Stomach smooth muscle (tissue), 2 donors: ENCODE results near the gene SLC37A1.

Experiments used
- H3K27ac ChIP-seq: one replicate; pipeline ENCODE4 v1.7.0; 2013; ENCODE audit warnings: mild to moderate bottlenecking, low read length, inconsistent platforms
- H3K27me3 ChIP-seq, 2 donors: one replicate each; pipeline ENCODE4 v1.7.0; 2013; ENCODE audit warnings: low read length in 2 of 2; ENCODE audit not compliant: insufficient read depth in 2 of 2, control insufficient read depth in 1 of 2
- H3K36me3 ChIP-seq, 2 donors: one replicate each; pipeline ENCODE4 v1.7.0; 2013; ENCODE audit warnings: low read length in 2 of 2; ENCODE audit not compliant: control insufficient read depth in 2 of 2, insufficient read depth in 2 of 2
- H3K4me1 ChIP-seq: one replicate; pipeline ENCODE4 v1.7.0; 2013; ENCODE audit warnings: low read length; ENCODE audit not compliant: control insufficient read depth, insufficient read depth
- H3K4me3 ChIP-seq, 2 donors: one replicate each; pipeline ENCODE4 v1.7.0; 2013; ENCODE audit warnings: low read length in 2 of 2
- H3K9ac ChIP-seq, 2 donors: one replicate each; pipeline ENCODE4 v1.7.0; 2013; ENCODE audit warnings: low read length in 2 of 2, mild to moderate bottlenecking in 1 of 2
- H3K9me3 ChIP-seq, 2 donors: one replicate each; pipeline ENCODE4 v1.7.0; 2013; ENCODE audit warnings: low read length in 2 of 2; ENCODE audit not compliant: control insufficient read depth in 2 of 2
- donor health status: healthy.
- donor health status: Pancreatic carcinoma.

SLC37A1 gene

GRCh38 chr21:42569732-42570301 lies 56.2 kb downstream of the SLC37A1 start:
- Histone ChIP-seq H3K9me3 (no peaks in the 10 kb centered on the region), H3K4me1 (no peaks in the 10 kb centered on the region), H3K27me3 (no peaks in the 10 kb centered on the region), H3K36me3 (peaks cover under 1 to 23% of the 10 kb centered on the region in 2 donors), H3K27ac (no peak overlapping the region), H3K4me3 (no peak overlapping the region), H3K9ac (no peak overlapping the region)

GRCh38 chr21:42570362-42570761 lies 56.7 kb downstream of the SLC37A1 start:
- H3K4me1 ChIP-seq, result no peaks in the 10 kb centered on the region
- no peak overlapping the region for H3K9ac ChIP-seq
- H3K4me3 ChIP-seq, result no peak overlapping the region
- peaks cover 0 to under 1% of the 10 kb centered on the region in 2 donors for H3K9me3 ChIP-seq
- no peaks in the 10 kb centered on the region for H3K27me3 ChIP-seq
- no peak overlapping the region for H3K27ac ChIP-seq
- H3K36me3 ChIP-seq, result peaks cover 6 to 27% of the 10 kb centered on the region in 2 donors

GRCh38 chr21:42570841-42571387 lies 57.3 kb downstream of the SLC37A1 start:
- Histone ChIP-seq H3K4me1 (no peaks in the 10 kb centered on the region), H3K9ac (no peak overlapping the region), H3K27ac (no peak overlapping the region), H3K4me3 (no peak overlapping the region), H3K27me3 (no peaks in the 10 kb centered on the region), H3K9me3 (peaks cover 0 to 4% of the 10 kb centered on the region in 2 donors), H3K36me3 (peaks cover 7 to 28% of the 10 kb centered on the region in 2 donors)

GRCh38 chr21:42571391-42572150 lies 57.9 kb downstream of the SLC37A1 start:
- Histone ChIP-seq H3K36me3 (peaks cover 7 to 33% of the 10 kb centered on the region in 2 donors), H3K27ac (no peak overlapping the region), H3K9me3 (peaks cover 0 to 7% of the 10 kb centered on the region in 2 donors), H3K27me3 (no peaks in the 10 kb centered on the region), H3K4me3 (no peak overlapping the region), H3K4me1 (no peaks in the 10 kb centered on the region), H3K9ac (no peak overlapping the region)

- Histone ChIP-seq H3K9ac (no peak overlapping the region), H3K4me1 (no peaks in the 10 kb centered on the region), H3K9me3 (peaks cover 0 to 7% of the 10 kb centered on the region in 2 donors), H3K27ac (no peak overlapping the region), H3K36me3 (peaks cover 10 to 31% of the 10 kb centered on the region in 2 donors), H3K27me3 (no peaks in the 10 kb centered on the region), H3K4me3 (no peak overlapping the region)
Measured at GRCh38 chr21:42572906-42573495, 59.3 kb downstream of the SLC37A1 start.

- no peaks in the 10 kb centered on the region for H3K27me3 ChIP-seq
- H3K27ac ChIP-seq, result no peak overlapping the region
- H3K9me3 ChIP-seq, result peaks cover 0 to 7% of the 10 kb centered on the region in 2 donors
- H3K4me1 ChIP-seq, result no peaks in the 10 kb centered on the region
- H3K36me3 ChIP-seq, result peaks cover 10 to 26% of the 10 kb centered on the region in 2 donors
- no peak overlapping the region for H3K4me3 ChIP-seq
- H3K9ac ChIP-seq, result no peak overlapping the region
Measured at GRCh38 chr21:42574234-42575027, 60.8 kb downstream of the SLC37A1 start.

GRCh38 chr21:42575111-42575510 lies 61.5 kb downstream of the SLC37A1 start:
- no peaks in the 10 kb centered on the region for H3K4me1 ChIP-seq
- H3K9me3 ChIP-seq, result peaks cover 0 to 7% of the 10 kb centered on the region in 2 donors
- no peak overlapping the region for H3K27ac ChIP-seq
- no peak overlapping the region for H3K9ac ChIP-seq
- no peak overlapping the region for H3K4me3 ChIP-seq
- H3K36me3 ChIP-seq, result peaks cover 10 to 26% of the 10 kb centered on the region in 2 donors
- H3K27me3 ChIP-seq, result no peaks in the 10 kb centered on the region

- Histone ChIP-seq H3K9ac (no peak overlapping the region), H3K27ac (no peak overlapping the region), H3K27me3 (no peaks in the 10 kb centered on the region), H3K4me3 (no peak overlapping the region), H3K9me3 (peaks cover 0 to 7% of the 10 kb centered on the region in 2 donors), H3K36me3 (peaks cover 10 to 21% of the 10 kb centered on the region in 2 donors), H3K4me1 (no peaks in the 10 kb centered on the region)
Measured at GRCh38 chr21:42576639-42577038, 63.0 kb downstream of the SLC37A1 start.

GRCh38 chr21:42578034-42578433 lies 64.4 kb downstream of the SLC37A1 start:
- Histone ChIP-seq H3K27ac (no peak overlapping the region), H3K36me3 (peaks cover 10 to 18% of the 10 kb centered on the region in 2 donors), H3K4me1 (no peaks in the 10 kb centered on the region), H3K9me3 (peaks cover 0 to 7% of the 10 kb centered on the region in 2 donors), H3K9ac (no peak overlapping the region), H3K4me3 (no peak overlapping the region), H3K27me3 (no peaks in the 10 kb centered on the region)

- no peaks in the 10 kb centered on the region for H3K27me3 ChIP-seq
- no peak overlapping the region for H3K9ac ChIP-seq
- H3K36me3 ChIP-seq, result peaks cover 10 to 17% of the 10 kb centered on the region in 2 donors
- no peaks in the 10 kb centered on the region for H3K4me1 ChIP-seq
- no peak overlapping the region for H3K4me3 ChIP-seq
- H3K27ac ChIP-seq, result no peak overlapping the region
- H3K9me3 ChIP-seq, result peaks cover 0 to 7% of the 10 kb centered on the region in 2 donors
Measured at GRCh38 chr21:42578761-42579415, 65.2 kb downstream of the SLC37A1 start.
